ENCODE results near the gene TIGD6. TPM values are rescaled to one million over a fixed set of nuclear protein-coding genes. Genes with fewer than 3 reads are reported as not detected.

The TIGD6 gene
- total RNA-seq, 4 donors from 2014 or later = 0.62 to 3.0 (median 2.3) TPM

DNA sequence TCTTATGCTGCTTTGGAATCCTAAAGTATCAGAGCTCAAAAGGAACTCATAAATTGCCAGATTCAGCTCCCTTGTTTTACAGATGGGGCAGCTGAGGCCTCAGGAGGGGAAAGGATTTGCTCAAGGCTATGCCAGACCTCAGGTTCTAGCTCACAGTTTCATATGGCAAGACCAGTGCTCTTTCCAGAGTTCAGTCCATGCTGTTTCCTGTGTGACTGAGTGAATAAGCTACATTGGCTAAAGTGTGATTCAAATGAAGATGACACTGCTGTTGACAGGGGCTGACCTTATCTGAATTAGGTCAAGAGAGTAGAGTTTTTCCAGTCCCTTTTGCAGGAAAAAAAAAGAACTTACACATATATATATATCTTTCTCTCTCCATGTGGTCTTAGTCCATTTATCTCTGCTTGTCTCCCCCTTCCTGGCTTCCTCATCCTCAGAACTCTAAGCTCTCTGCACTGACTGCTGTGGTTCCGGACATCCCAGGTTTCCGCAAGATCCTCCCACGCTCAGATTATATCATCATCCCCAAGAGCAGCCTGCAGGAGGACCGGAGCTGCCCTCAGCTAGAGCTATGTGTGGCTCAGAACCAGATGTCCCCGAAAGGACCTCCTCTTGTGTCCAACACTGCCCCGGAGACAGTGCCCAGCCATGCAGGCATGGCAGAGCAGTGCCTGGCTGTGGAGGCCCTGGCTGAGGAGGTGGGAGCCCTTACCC is 9.4 kb upstream of the TIGD6 start:
- ATAC-seq (peak in 1 of 2 donors; percentile 41), DNase-seq (no peak)
- no peaks in the 10 kb centered on the region for H3K9me3 ChIP-seq
- intact Hi-C loops (cut with DNase I; ENCODE audit: low total_unique reads) = no loop called here
- in situ Hi-C loops (cut with MboI; ENCODE audit: low sequenced_read_pairs in 4 of 4) = no loop called here
- H3K4me3 ChIP-seq = no peak overlapping the region
- no peaks in the 10 kb centered on the region for H3K27me3 ChIP-seq
- no peak for TF ChIP-seq POLR2A (IDR thresholded peaks at IDR 0.05)
- TF ChIP-seq, protein P1, sequence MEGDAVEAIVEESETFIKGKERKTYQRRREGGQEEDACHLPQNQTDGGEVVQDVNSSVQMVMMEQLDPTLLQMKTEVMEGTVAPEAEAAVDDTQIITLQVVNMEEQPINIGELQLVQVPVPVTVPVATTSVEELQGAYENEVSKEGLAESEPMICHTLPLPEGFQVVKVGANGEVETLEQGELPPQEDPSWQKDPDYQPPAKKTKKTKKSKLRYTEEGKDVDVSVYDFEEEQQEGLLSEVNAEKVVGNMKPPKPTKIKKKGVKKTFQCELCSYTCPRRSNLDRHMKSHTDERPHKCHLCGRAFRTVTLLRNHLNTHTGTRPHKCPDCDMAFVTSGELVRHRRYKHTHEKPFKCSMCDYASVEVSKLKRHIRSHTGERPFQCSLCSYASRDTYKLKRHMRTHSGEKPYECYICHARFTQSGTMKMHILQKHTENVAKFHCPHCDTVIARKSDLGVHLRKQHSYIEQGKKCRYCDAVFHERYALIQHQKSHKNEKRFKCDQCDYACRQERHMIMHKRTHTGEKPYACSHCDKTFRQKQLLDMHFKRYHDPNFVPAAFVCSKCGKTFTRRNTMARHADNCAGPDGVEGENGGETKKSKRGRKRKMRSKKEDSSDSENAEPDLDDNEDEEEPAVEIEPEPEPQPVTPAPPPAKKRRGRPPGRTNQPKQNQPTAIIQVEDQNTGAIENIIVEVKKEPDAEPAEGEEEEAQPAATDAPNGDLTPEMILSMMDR (IDR thresholded peaks at IDR 0.05 in 4 of 5, conservative IDR thresholded peaks at IDR 0.05 in 1 of 5) = no peak
- H3K36me3 ChIP-seq = peaks cover 0 to 96% of the 10 kb centered on the region in 2 donors
- peak overlapping the region in 1 of 4 donors; percentile 14 for H3K27ac ChIP-seq
- no peaks in the 10 kb centered on the region for H3K4me1 ChIP-seq

GRCh38 chr5:150007050-150007449 is 6.6 kb upstream of the TIGD6 start:
- TF ChIP-seq POLR2A (IDR thresholded peaks at IDR 0.05) = no peak
- TF ChIP-seq, protein P1 (IDR thresholded peaks at IDR 0.05 in 4 of 5, conservative IDR thresholded peaks at IDR 0.05 in 1 of 5) = no peak
- Histone ChIP-seq H3K27ac (no peak overlapping the region), H3K36me3 (peaks cover 0 to 75% of the 10 kb centered on the region in 2 donors), H3K4me3 (no peak overlapping the region), H3K9me3 (no peaks in the 10 kb centered on the region), H3K4me1 (peaks cover 8 to 13% of the 10 kb centered on the region in 2 donors), H3K27me3 (no peaks in the 10 kb centered on the region)
- in situ Hi-C loops (cut with MboI; ENCODE audit: low sequenced_read_pairs in 4 of 4) = no loop called here
- no peak for DNase-seq
- intact Hi-C loops (cut with DNase I; ENCODE audit: low total_unique reads) = no loop called here
- ATAC-seq = no peak

- intact Hi-C loops (cut with DNase I; ENCODE audit: low total_unique reads) (no loop called here), in situ Hi-C loops (cut with MboI; ENCODE audit: low sequenced_read_pairs in 4 of 4) (no loop called here)
- ATAC-seq (no peak), DNase-seq (no peak)
- no peaks in the 10 kb centered on the region for H3K9me3 ChIP-seq
- H3K36me3 ChIP-seq = peaks cover 0 to 68% of the 10 kb centered on the region in 2 donors
- H3K27me3 ChIP-seq = no peaks in the 10 kb centered on the region
- TF ChIP-seq, protein P1 (IDR thresholded peaks at IDR 0.05 in 4 of 5, conservative IDR thresholded peaks at IDR 0.05 in 1 of 5) = no peak
- no peak for TF ChIP-seq POLR2A (IDR thresholded peaks at IDR 0.05)
- H3K4me3 ChIP-seq = no peak overlapping the region
- H3K4me1 ChIP-seq = peaks cover 16 to 19% of the 10 kb centered on the region in 2 donors
- H3K27ac ChIP-seq = no peak overlapping the region
Observed at GRCh38 chr5:150006318-150006717, 5.9 kb upstream of the TIGD6 start.

GRCh38 chr5:150001660-150002486 is 1.4 kb upstream of the TIGD6 start:
- TF ChIP-seq, protein P1 (IDR thresholded peaks at IDR 0.05 in 4 of 5, conservative IDR thresholded peaks at IDR 0.05 in 1 of 5) = peak; percentile 45 to 64 (median 56)
- TF ChIP-seq POLR2A (IDR thresholded peaks at IDR 0.05) = no peak
- Histone ChIP-seq H3K4me1 (peaks cover 26 to 31% of the 10 kb centered on the region in 2 donors), H3K27me3 (no peaks in the 10 kb centered on the region), H3K4me3 (peak overlapping the region; percentile 78 to 100 (median 94)), H3K27ac (peak overlapping the region; percentile 95 to 98 (median 96)), H3K9me3 (no peaks in the 10 kb centered on the region), H3K36me3 (peaks cover 0 to 25% of the 10 kb centered on the region in 2 donors)
- DNase-seq = peak in 1 of 2 donors; percentile 41
- intact Hi-C loops (cut with DNase I; ENCODE audit: low total_unique reads) (loop anchor here (2.0 to 5.0 kb wide), 4 partner anchors 17 to 655 kb away; partner anchors contain the start of genes GRPEL2, PPARGC1B and SLC26A2), in situ Hi-C loops (cut with MboI; ENCODE audit: low sequenced_read_pairs in 4 of 4) (no loop called here)
- peak; percentile 40 to 54 for ATAC-seq
